Spleen (tissue), 7 donors: ENCODE data around the gene TAL2.

Experiments
- POLR2A ChIP-seq, 3 donors: fragments of 450-650 bp; IDR thresholded peaks; one replicate each; pipeline ENCODE4 v1.5.1; 2017; ENCODE audit warnings: antibody characterized with exemption in 3 of 3, mild to moderate bottlenecking in 1 of 3
- TF ChIP-seq, protein P1 (sequence below), 11 experiments: fragments of 200-600 bp in 7 of 11; fragments of 450-650 bp in 4 of 11; sonication (generic) in 4 of 11; IDR thresholded peaks in 8 of 11; conservative IDR thresholded peaks in 3 of 11; 1 replicate in 7 of 11; 2 replicates in 4 of 11; pipeline versions ENCODE4 v1.4.0 to v1.8.0; 2016 to 2021; ENCODE audit warnings: antibody characterized with exemption in 11 of 11, inconsistent platforms in 4 of 11, mild to moderate bottlenecking in 1 of 11
- donor health status: DM: no; HTN: no; CAD: no; lungs with moderate emphysema.
- donor health status: DM: no; HTN: no; CAD: no.
- donor health status: DM: no; HTN: no; CAD: no.

DNA sequence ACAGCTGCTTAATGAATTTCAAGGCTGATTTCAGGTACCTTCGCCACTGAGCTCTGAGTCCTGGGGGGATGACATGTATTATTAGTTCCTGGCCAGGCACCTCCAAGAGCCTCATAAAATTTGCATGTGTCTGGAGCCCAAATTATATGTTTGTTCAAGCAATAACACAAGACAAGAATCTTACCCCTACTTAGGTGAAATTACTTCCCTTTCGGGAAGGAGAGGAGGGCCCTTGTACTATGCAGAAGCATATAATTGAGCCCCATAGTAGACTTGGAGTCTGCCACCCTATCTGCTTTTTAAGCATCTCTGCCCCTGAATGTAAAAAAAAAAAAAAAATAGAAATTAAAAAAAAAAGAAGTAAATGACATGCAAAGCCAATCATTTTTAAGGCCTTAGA is 19.1 kb downstream of the TAL2 start:
- TF ChIP-seq, protein P1, sequence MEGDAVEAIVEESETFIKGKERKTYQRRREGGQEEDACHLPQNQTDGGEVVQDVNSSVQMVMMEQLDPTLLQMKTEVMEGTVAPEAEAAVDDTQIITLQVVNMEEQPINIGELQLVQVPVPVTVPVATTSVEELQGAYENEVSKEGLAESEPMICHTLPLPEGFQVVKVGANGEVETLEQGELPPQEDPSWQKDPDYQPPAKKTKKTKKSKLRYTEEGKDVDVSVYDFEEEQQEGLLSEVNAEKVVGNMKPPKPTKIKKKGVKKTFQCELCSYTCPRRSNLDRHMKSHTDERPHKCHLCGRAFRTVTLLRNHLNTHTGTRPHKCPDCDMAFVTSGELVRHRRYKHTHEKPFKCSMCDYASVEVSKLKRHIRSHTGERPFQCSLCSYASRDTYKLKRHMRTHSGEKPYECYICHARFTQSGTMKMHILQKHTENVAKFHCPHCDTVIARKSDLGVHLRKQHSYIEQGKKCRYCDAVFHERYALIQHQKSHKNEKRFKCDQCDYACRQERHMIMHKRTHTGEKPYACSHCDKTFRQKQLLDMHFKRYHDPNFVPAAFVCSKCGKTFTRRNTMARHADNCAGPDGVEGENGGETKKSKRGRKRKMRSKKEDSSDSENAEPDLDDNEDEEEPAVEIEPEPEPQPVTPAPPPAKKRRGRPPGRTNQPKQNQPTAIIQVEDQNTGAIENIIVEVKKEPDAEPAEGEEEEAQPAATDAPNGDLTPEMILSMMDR (IDR thresholded peaks at IDR 0.05 in 8 of 11, conservative IDR thresholded peaks at IDR 0.05 in 3 of 11), result no peak
- no peak for TF ChIP-seq POLR2A (IDR thresholded peaks at IDR 0.05)
